Bone marrow (tissue), 2 donors: Measurements from ENCODE around the gene TMEM238L.
A peak's percentile ranks its signal among the peaks of the same experiment; 100 is the strongest.

Experiments used
- DNase-seq, 2 donors: peaks; one replicate each; lab custom pipeline; 2025; lab: John Stamatoyannopoulos, UW

TMEM238L gene

GRCh38 chr17:10773391-10773790 is 30.5 kb downstream of the TMEM238L start:
- DNase-seq = no peak

GRCh38 chr17:10772425-10773380 is 31.2 kb downstream of the TMEM238L start:
- DNase-seq = peak in 1 of 2 donors; percentile 2

- DNase-seq = no peak
Measured at GRCh38 chr17:10771148-10771547, 32.8 kb downstream of the TMEM238L start.

- DNase-seq = no peak
Measured at GRCh38 chr17:10769840-10770239, 34.1 kb downstream of the TMEM238L start.

- no peak for DNase-seq
Measured at GRCh38 chr17:10768750-10769251, 35.1 kb downstream of the TMEM238L start.

- no peak for DNase-seq
Measured at GRCh38 chr17:10767232-10767631, 36.7 kb downstream of the TMEM238L start.

- no peak for DNase-seq
Measured at GRCh38 chr17:10762037-10762436, 41.9 kb downstream of the TMEM238L start.

GRCh38 chr17:10761281-10761680 is 42.6 kb downstream of the TMEM238L start:
- no peak for DNase-seq

GRCh38 chr17:10758062-10758461 is 45.8 kb downstream of the TMEM238L start:
- no peak for DNase-seq

GRCh38 chr17:10757647-10758046 is 46.3 kb downstream of the TMEM238L start:
- no peak for DNase-seq

- DNase-seq = no peak
Measured at GRCh38 chr17:10757067-10757466, 46.8 kb downstream of the TMEM238L start.

- no peak for DNase-seq
Measured at GRCh38 chr17:10756619-10757018, 47.3 kb downstream of the TMEM238L start.

- DNase-seq = no peak
Measured at GRCh38 chr17:10756185-10756584, 47.7 kb downstream of the TMEM238L start.

GRCh38 chr17:10755592-10756127 is 48.2 kb downstream of the TMEM238L start:
- no peak for DNase-seq

- DNase-seq = no peak
Measured at GRCh38 chr17:10754861-10755591, 48.9 kb downstream of the TMEM238L start.

- no peak for DNase-seq
Measured at GRCh38 chr17:10754109-10754508, 49.8 kb downstream of the TMEM238L start.

GRCh38 chr17:10752696-10753095 is 51.2 kb downstream of the TMEM238L start:
- no peak for DNase-seq

GRCh38 chr17:10751563-10751962 is 52.3 kb downstream of the TMEM238L start:
- no peak for DNase-seq

GRCh38 chr17:10750210-10750609 is 53.7 kb downstream of the TMEM238L start:
- DNase-seq = no peak

GRCh38 chr17:10748531-10749181 is 55.2 kb downstream of the TMEM238L start:
- DNase-seq = no peak

GRCh38 chr17:10745231-10745630 is 58.7 kb downstream of the TMEM238L start:
- no peak for DNase-seq
